ENCODE data around the gene CBX5.
"Not testable (repeated sequence)": the region's sequence is repeated elsewhere in the genome, so short reads cannot be mapped to it uniquely, and the experiment has no call there.

The CBX5 gene

DNA sequence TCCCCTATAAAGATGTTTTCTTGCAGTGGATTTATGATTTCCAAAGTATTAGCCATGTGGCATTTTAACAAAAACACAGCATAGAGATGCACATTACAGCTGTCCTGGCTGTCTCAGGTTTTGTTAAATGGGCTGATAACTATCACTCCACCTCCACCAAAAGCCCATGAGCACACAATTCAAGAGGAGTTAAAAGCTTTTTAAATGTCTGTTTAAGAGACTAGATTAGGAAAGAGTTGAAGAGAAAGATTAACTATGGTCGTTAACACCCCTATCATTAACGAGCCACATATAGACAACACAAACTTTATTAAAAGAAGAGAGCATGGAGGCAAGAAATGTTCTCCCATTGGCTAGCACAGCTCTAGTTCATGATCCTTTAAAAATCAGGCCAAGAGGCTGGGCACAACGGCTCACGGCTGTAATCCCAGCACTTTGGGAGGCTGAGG is 14.5 kb downstream of the CBX5 start:
- no peak for DNase-seq (ENCODE audit: low spot score)

DNA sequence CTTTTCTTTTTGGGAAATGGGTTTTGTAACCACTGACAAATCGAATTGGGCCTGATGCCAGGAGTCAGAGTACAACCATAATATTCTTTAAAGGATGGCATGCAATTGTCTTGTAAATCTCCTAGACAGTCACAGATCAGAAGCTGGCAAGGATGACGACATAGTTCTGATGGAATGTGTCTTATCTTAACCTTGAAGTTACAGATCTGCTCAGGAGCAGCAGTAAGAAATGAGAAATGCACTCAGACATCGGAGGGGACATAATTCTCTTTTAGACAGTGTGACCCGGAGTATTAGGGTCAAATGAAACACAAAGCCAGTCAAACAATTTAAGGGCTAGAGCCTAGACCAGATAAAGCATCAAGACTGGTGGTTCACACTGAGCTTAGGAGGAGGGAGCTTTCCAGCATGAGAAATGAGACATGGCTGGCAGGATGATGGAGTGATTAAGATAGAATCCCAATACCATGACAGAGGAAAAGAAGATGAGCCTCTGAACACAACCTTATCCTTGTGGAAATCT is 17.5 kb downstream of the CBX5 start:
- no peak for DNase-seq (ENCODE audit: low spot score)

GRCh38 chr12:54261815-54262402 is 18.0 kb downstream of the CBX5 start:
- DNase-seq (ENCODE audit: low spot score): no peak

- peak; percentile 27 for DNase-seq (ENCODE audit: low spot score)
Measured at GRCh38 chr12:54259194-54260011, 20.5 kb downstream of the CBX5 start.

DNA sequence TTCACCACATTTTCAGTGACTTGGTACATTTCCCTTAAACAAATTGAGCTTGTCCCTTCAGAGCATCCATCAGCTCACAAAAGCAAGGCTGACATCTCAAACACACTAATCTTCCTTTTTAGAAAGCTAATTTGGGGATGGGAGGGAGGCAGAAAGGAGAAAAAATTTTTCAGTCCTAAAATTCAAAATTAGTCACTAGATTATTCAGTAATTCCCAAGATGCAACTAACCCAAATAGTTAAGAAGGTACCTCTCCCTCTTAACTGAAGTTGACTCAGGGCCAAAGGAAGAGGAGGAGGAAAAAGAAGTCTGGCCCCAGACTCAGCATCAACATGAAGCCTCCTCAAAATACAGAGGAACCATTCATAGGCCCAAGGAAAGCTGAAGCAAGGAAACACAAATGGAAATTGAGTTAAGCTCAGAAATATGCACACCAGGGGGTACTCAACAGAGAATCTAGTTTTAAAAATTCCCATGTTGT is 21.7 kb downstream of the CBX5 start:
- no peak for DNase-seq (ENCODE audit: low spot score)

- no peak for DNase-seq (ENCODE audit: low spot score)
Measured at GRCh38 chr12:54257332-54257731, 22.6 kb downstream of the CBX5 start.

DNA sequence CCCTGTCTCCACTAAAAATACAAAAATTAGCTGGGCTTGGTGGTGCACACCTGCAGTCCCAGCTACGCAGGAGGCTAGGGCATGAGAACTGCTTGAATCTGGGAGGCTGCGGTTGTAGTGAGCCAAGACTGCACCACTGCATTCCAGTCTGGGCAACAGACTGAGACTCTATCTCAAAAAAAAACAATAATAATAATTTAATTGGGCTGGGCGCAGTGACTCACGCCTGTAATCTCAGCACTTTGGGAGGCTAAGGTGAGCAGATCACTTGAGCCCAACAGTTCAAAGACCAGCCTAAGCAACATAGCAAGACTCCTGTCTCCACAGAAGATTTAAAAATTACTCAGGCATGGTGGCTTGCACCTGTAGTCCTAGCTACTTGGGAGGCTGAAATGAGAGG is 26.7 kb downstream of the CBX5 start:
- no peak for DNase-seq (ENCODE audit: low spot score)

GRCh38 chr12:54251667-54252284 is 28.1 kb downstream of the CBX5 start:
- peak; percentile 36 for DNase-seq (ENCODE audit: low spot score)

GRCh38 chr12:54249489-54249888 is 30.4 kb downstream of the CBX5 start:
- DNase-seq (ENCODE audit: low spot score): no peak

GRCh38 chr12:54246011-54246641 is 33.8 kb downstream of the CBX5 start:
- no peak for DNase-seq (ENCODE audit: low spot score)

GRCh38 chr12:54240971-54241588 is 38.8 kb downstream of the CBX5 start:
- DNase-seq (ENCODE audit: low spot score): no peak

GRCh38 chr12:54240129-54240528 is 39.8 kb downstream of the CBX5 start:
- no peak for DNase-seq (ENCODE audit: low spot score)

DNA sequence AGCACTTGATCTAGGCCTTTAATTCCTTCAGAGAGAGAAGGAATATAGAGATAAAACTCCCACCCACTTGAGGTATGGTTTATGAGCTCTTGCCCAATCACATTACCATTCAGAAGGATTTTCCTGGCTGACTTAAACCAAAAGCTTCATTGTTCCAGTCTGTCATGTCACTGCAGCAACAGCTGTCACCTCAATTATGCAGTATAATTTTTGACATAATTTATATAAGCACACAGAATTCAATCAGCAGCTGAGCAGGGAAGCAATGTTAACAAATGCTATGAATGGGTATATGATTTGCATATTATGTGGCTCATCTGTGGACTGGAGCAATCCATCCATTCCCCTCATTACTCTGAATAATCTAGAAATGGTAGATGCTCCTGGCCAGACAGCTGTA is 40.3 kb downstream of the CBX5 start:
- no peak for DNase-seq (ENCODE audit: low spot score)

- DNase-seq (ENCODE audit: low spot score): no peak
Measured at GRCh38 chr12:54238531-54238930, 41.4 kb downstream of the CBX5 start.

DNA sequence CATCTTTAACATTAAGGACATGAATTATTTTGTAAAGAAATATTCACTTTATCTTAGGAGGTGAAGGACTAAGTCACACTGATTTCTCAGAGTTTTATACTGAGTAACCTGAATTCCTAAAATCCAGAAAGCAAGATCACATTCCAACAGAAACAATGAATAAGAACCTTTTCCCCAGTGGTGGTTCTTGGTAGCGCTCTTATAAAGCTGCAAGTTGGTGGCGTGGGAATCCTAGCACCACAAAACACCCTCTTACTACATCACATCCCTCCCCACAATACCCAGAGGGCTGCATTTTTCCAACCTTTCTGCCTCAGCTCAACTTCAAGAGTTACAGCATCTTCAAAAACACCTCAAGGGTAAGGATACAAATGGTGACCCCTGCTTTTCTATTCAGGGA is 47.1 kb downstream of the CBX5 start:
- DNase-seq (ENCODE audit: low spot score): no peak

GRCh38 chr12:54231269-54231668 is 48.7 kb downstream of the CBX5 start:
- not testable (repeated sequence) for DNase-seq (ENCODE audit: low spot score)

DNA sequence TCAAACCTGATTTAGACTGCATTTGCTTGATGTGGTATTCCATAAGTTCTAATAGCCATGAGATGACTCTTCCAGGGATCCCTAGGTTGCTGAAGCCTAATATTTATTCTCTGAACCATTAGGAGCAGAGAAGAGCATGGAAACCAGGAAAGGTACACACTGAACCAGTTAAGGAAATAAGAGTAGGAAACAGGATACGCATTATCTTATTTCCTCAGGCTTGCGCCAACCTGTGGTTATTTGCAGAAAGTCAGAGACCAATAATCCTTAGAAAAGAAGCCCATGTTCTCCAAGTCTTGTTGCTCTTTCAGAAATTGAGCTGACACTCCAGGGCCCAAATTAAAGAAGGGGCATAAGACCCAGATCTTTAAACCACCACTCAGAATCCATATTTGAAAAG is 49.4 kb downstream of the CBX5 start:
- no peak for DNase-seq (ENCODE audit: low spot score)

GRCh38 chr12:54229624-54230212 is 50.2 kb downstream of the CBX5 start:
- DNase-seq (ENCODE audit: low spot score): no peak

- no peak for DNase-seq (ENCODE audit: low spot score)
Measured at GRCh38 chr12:54228471-54228870, 51.5 kb downstream of the CBX5 start.

DNA sequence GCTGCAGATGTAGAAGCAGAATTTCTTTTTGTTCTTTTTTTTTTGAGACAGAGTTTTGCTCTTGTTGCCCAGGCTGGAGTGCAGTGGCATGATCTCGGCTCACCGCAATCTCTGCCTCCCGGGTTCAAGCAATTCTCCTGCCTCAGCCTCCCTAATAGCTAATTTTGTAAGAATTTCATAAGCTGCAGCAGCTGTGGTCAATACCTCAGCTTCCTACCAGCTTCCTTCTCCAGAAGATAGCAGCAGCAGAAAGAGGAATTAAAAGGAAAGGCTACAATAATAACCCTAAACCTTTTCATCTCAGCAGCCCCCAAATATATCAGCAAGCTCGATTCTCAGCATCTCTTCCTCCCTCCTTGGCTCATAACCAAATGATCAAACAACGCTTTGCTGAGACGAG is 52.0 kb downstream of the CBX5 start:
- DNase-seq (ENCODE audit: low spot score): not testable (repeated sequence)

DNA sequence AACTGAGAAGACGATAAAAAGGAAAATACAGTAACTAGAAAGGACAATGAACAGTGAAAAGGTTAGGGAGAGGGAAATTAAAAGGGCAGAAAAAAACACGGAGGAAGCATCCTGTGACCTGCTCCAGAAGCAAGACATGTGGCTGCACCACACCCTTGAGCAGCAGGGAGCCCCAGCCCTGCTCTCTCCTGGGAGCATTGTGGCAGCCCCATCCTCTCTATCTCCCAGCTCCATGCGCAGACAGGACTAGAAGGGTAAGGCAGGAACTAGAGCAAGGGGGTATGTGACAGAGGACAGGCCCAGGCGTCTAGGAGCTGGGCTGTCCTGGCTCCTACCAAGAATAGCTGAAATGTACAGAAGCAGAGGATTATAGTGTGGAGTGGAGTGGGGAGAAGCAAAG is 52.5 kb downstream of the CBX5 start:
- no peak for DNase-seq (ENCODE audit: low spot score)

- no peak for DNase-seq (ENCODE audit: low spot score)
Measured at GRCh38 chr12:54225666-54226065, 54.3 kb downstream of the CBX5 start.

Measured in CD4-positive, alpha-beta T cell treated with Interleukin-6 at 100 ng/mL for 8 hours (primary cell).